ENCODE data around the gene NCMAP.

- no peak for TF ChIP-seq POLR2A (IDR thresholded peaks at IDR 0.05)
- TF ChIP-seq CTCF (IDR thresholded peaks at IDR 0.05) = no peak
Measured at GRCh38 chr1:24558455-24558854, 2.6 kb downstream of the NCMAP start.
